ENCODE measurements around the gene POLR3B. TPM values are rescaled to one million over a fixed set of nuclear protein-coding genes. Genes with fewer than 3 reads are reported as not detected.
A peak's percentile ranks its signal among the peaks of the same experiment; 100 is the strongest.

POLR3B gene
- total and polyA plus RNA-seq, 2 of the 13 experiments (the other 11 are each of a cell fraction or from before 2014, with no cell fraction given): 4.8 to 13.1 TPM

GRCh38 chr12:106358396-106359241, 1.1 kb downstream of the POLR3B start (continued):
- peak; percentile 25; the same call in 1 of the 2 replicates for TF ChIP-seq CEBPB (IDR thresholded peaks at IDR 0.05; ENCODE audit: borderline replicate concordance, low read depth, low read length)

- no TSS peak for BruUV-seq (replicated peaks)
- FAIRE-seq (peak; percentile 39), ATAC-seq (no peak), DNase-seq (ENCODE audit: low spot score) (peak; percentile 47)
- no peak overlapping the region for H2AFZ ChIP-seq (ENCODE audit: low read length)
- peaks cover 23% of the 10 kb centered on the region for H3K79me2 ChIP-seq (ENCODE audit: insufficient read depth, low read length)
- in situ Hi-C loops (cut with HindIII; ENCODE audit: extremely low pct_ligation_motif_present, low pct_unique_long_range_greater_than_20kb) (no loop called here), intact Hi-C loops (cut with micrococcal nuclease; ENCODE audit: unreplicated experiment) (loop anchor here (10.0 kb wide), 1 partner anchor 485 kb away; no protein-coding TSS in a partner anchor)
- WGBS (ENCODE audit: low lambda C conversion rate): 21% methylated on average over 7 of the region's 7 CpGs
- ChIA-PET POLR2A (interaction anchor here (0.6 to 3.2 kb wide), 3 partner anchors 12 to 596 kb away, joined by 4 to 25 read pairs (median 4); partner anchors contain the start of gene TMEM263), CTCF (ENCODE audit: low intra/inter-chr PET ratio, low total read pairs) (no interaction called here)
- H3K9ac ChIP-seq (ENCODE audit: insufficient read depth, low read depth, low read length): peak overlapping the region; percentile 33
- peaks cover 1 to 11% of the 10 kb centered on the region in 2 experiments; a peak in 3 of 5 replicates for H3K36me3 ChIP-seq (replicated peaks in 1 of 2; ENCODE audit: control insufficient read depth in 1 of 2, insufficient read depth in 2 of 2, low read length in 2 of 2)
- H4K20me1 ChIP-seq (ENCODE audit: insufficient read depth, low read length): no peaks in the 10 kb centered on the region
- no peaks in the 10 kb centered on the region; a peak in 1 of 5 replicates for H3K27me3 ChIP-seq (ENCODE audit: control insufficient read depth in 1 of 2, insufficient read depth in 2 of 2, low read length in 2 of 2)
- H3K9me3 ChIP-seq (ENCODE audit: low read length): no peaks in the 10 kb centered on the region
- H3K4me1 ChIP-seq (ENCODE audit: insufficient read depth, low read length): peaks cover 40% of the 10 kb centered on the region
- peak overlapping the region; percentile 91 for H3K27ac ChIP-seq (ENCODE audit: extremely low read length, insufficient read depth, low read length)
- H3K4me2 ChIP-seq (ENCODE audit: low read depth, low read length): peak overlapping the region; percentile 98
- H3K4me3 ChIP-seq (replicated peaks in 1 of 3; ENCODE audit: insufficient read depth in 1 of 3, low read depth in 2 of 3, low read length in 3 of 3): peak overlapping the region in 2 of 3 experiments; percentile 10 to 27; a peak in 3 of 6 replicates
- TF ChIP-seq ZNF10 (CRISPR knock-in tag; IDR thresholded peaks at IDR 0.05; ENCODE audit: borderline replicate concordance, low read depth) (no peak), ZNF737 (CRISPR knock-in tag; IDR thresholded peaks at IDR 0.05; ENCODE audit: borderline replicate concordance) (no peak), MYPOP (CRISPR knock-in tag; IDR thresholded peaks at IDR 0.05) (peak; percentile 37; the same call in 1 of the 2 replicates), HNF4A (CRISPR knock-in tag; IDR thresholded peaks at IDR 0.05) (peak; percentile 57), NR2F1 (CRISPR knock-in tag; IDR thresholded peaks at IDR 0.05) (no peak), RBFOX2 (IDR thresholded peaks at IDR 0.05; ENCODE audit: low read depth, low read length) (0 out of 2 replicates have a peak, but pooled peaks have one; percentile 28), CENPBD1 (CRISPR knock-in tag; IDR thresholded peaks at IDR 0.05; ENCODE audit: borderline replicate concordance, low read depth) (no peak), FOXA1 (IDR thresholded peaks at IDR 0.05) (no peak), FOXA1 (CRISPR knock-in tag; IDR thresholded peaks at IDR 0.05) (peak; percentile 35; the same call in 1 of the 2 replicates), GATAD2A (CRISPR knock-in tag; IDR thresholded peaks at IDR 0.05) (0 out of 2 replicates have a peak, but pooled peaks have one; percentile 11), FOXA3 (CRISPR knock-in tag; IDR thresholded peaks at IDR 0.05) (peak; percentile 74), PAXIP1 (CRISPR knock-in tag; conservative IDR thresholded peaks at IDR 0.05) (peak; percentile 44), ZNF713 (CRISPR knock-in tag; IDR thresholded peaks at IDR 0.05) (no peak)
These were observed 2.3 kb downstream of the POLR3B start for GRCh38 chr12:106359646-106360399.
